Coronary artery (tissue), 2 donors: ENCODE measurements around the gene CERS6.

ENCODE experiments used
- DNase-seq: peaks from one replicate; pipeline ENCODE4 v3.0.0-alpha.2; 2017; ENCODE audit warnings: low spot score
- H3K27ac ChIP-seq, 2 donors: fragments of 200-600 bp; sonication (generic); one replicate each; pipeline ENCODE4 v1.5.1; 2016 to 2019
- H3K4me3 ChIP-seq: fragments of 200-600 bp; sonication (generic); 2 replicates; pipeline ENCODE4 v1.5.1; 2016; ENCODE audit warnings: mild to moderate bottlenecking, moderate library complexity
- TF ChIP-seq, protein P1 (sequence below): fragments of 200-600 bp; sonication (generic); IDR thresholded peaks from one replicate; pipeline ENCODE4 v1.5.1; 2019; ENCODE audit warnings: antibody characterized with exemption

The CERS6 gene

GRCh38 chr2:168529900-168530561 is 74.0 kb downstream of the CERS6 start:
- Histone ChIP-seq H3K4me3 (no peak overlapping the region), H3K27ac (peak overlapping the region in 1 of 2 donors; percentile 27)
- no peak for DNase-seq
- TF ChIP-seq, protein P1, sequence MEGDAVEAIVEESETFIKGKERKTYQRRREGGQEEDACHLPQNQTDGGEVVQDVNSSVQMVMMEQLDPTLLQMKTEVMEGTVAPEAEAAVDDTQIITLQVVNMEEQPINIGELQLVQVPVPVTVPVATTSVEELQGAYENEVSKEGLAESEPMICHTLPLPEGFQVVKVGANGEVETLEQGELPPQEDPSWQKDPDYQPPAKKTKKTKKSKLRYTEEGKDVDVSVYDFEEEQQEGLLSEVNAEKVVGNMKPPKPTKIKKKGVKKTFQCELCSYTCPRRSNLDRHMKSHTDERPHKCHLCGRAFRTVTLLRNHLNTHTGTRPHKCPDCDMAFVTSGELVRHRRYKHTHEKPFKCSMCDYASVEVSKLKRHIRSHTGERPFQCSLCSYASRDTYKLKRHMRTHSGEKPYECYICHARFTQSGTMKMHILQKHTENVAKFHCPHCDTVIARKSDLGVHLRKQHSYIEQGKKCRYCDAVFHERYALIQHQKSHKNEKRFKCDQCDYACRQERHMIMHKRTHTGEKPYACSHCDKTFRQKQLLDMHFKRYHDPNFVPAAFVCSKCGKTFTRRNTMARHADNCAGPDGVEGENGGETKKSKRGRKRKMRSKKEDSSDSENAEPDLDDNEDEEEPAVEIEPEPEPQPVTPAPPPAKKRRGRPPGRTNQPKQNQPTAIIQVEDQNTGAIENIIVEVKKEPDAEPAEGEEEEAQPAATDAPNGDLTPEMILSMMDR = no peak

DNA sequence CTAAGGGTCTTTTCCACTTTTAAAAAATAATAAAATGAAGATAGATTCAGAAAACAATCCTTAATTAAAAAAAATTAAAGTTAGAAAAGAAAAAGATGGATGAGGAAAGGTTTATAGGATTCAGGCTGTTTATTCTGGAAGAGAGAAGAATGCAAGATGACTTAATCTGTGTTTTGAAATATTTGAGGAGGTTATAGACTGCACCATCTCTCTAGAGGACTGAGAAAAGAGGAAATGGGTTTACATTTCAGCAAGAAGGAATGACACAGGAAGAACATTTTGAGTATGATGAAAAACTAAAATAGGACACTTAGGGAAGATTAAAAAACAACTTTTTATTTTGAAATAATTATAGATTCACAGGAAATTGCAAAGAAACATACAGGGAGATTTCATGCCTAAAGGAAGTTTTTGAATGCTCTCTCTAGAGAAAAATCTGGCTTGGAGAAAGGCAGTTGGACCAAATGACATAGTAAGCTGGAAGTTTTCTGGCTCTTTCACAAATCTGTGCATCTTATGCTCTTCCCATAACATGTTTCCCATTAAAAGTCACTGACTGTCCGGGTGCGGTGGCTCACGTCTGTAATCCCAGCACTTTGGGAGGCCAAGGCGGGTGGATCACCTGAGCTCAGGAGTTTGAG is 75.0 kb downstream of the CERS6 start:
- H3K27ac ChIP-seq = peak overlapping the region in 1 of 2 donors; percentile 66
- TF ChIP-seq, protein P1 = no peak
- DNase-seq = no peak
- H3K4me3 ChIP-seq = no peak overlapping the region

DNA sequence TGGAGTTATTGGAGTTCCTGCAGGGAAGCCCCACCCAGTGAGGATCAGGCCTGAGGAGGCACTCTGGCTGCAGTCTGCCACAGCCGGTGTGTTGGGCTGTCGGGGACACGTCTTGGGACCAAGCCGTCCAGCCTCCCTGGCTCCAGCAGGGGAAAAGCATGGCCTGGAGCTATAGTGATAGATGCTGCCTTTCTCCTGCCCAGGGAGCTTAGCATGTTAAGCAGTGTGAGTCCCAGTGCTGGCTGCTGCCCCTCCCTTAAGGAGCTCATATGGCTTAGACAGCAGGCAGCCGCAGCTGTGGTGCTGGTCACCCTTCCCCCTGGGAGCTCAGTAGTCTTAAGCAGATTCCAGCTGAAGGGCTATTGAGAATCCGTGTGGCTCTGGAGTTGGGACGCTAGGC is 78.9 kb downstream of the CERS6 start:
- TF ChIP-seq, protein P1 = no peak
- DNase-seq = no peak
- Histone ChIP-seq H3K27ac (no peak overlapping the region), H3K4me3 (no peak overlapping the region)

DNA sequence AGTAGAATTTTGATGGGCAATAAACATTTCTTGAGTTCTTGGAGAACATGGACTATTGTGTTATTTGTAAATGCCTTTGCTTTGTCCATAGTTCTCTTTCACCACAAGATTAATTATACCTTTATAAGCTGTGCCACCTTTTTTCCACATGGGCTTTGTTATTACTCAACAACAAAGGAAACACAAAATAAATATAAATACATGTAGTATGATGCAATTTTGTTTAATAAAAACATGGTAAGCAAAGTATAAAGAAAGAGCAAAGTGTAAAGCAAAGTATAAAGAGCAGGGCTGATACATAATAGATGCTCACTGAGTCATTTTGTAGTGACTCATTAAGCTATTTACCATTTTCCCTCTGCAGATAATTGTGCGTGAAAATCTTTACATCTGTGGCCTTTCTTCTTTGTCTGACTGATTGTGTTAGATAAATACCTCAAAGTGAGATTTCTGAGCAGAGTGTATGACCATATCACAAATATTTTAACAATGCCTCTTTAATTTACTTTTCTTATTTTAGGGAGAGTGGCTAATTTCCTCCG is 80.9 kb downstream of the CERS6 start:
- no peak overlapping the region for H3K27ac ChIP-seq
- DNase-seq = no peak
- TF ChIP-seq, protein P1 = no peak
- H3K4me3 ChIP-seq = no peak overlapping the region

- no peak overlapping the region for H3K27ac ChIP-seq
- no peak overlapping the region for H3K4me3 ChIP-seq
- DNase-seq = no peak
- TF ChIP-seq, protein P1 = no peak
Observed at GRCh38 chr2:168538133-168538532, 82.1 kb downstream of the CERS6 start.

DNA sequence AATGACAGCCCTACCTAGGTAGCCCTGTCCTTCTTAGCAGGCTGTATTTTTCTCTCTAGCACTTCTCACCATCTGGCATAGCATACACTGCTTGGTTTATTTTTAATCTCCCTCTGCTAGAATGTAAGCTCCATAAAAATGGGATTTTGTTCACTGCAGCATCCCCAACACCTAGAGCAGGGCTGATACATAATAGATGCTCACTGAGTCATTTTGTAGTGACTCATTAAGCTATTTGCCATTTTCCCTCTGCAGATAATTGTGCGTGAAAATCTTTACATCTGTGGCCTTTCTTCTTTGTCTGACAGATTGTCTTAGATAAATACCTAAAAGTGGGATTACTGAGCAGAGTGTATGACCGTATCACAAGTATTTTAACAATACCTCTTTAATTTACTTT is 82.5 kb downstream of the CERS6 start:
- no peak for DNase-seq
- TF ChIP-seq, protein P1 = no peak
- Histone ChIP-seq H3K27ac (no peak overlapping the region), H3K4me3 (no peak overlapping the region)

DNA sequence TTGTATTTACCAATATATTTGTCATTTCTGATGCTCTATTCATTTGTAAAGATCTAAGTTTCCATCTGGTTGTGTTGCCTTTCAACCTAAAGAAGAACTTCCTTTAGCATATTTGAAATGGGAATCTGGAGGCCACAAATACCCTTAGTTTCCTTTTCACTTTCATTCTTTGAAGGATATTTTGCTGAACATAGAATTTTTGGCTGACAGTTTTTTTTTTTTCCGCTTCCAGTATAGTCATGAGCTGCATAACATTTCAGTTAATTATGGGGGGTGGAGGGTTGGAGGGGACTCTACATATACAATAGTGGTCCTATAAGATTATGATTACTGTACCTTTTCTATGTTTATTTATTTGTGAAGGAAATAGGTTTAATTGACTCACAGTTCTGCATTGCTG is 83.9 kb downstream of the CERS6 start:
- no peak for DNase-seq
- TF ChIP-seq, protein P1 = no peak
- no peak overlapping the region for H3K4me3 ChIP-seq
- no peak overlapping the region for H3K27ac ChIP-seq
